PC-3 (cell line): ENCODE results near the gene UGT1A7. TPM values are rescaled to one million over a fixed set of nuclear protein-coding genes. Genes with fewer than 3 reads are reported as not detected.

ENCODE experiments used
- ATAC-seq: fragments of 200-7000 bp; cut with Tn5 transposase; 2 replicates; pipeline ENCODE4 v1.9.1; 2020; ENCODE audit warnings: mild to moderate bottlenecking, moderate library complexity
- BruUV-seq: library from RNA; stranded (reverse); fragments of 400-500 nt; replicated peaks from 2 replicates; lab custom pipeline; 2021; lab: Mats Ljungman, UMichigan
- CTCF ChIA-PET: fragments of 300-600 bp; sonication (Branson Sonifier 250); formaldehyde crosslinking; loops from one replicate; lab custom pipeline; 2022; ENCODE audit warnings: antibody characterized with exemption; lab: Charles Lee
- POLR2A ChIA-PET: fragments of 300-600 bp; sonication (Branson Sonifier 250); formaldehyde crosslinking; loops from one replicate; lab custom pipeline; 2022; ENCODE audit warnings: antibody characterized with exemption; ENCODE audit not compliant: unreplicated experiment; lab: Charles Lee
- DNase-seq: peaks from one replicate; pipeline ENCODE4 v3.0.0-alpha.2; 2015
- H2AFZ ChIP-seq: fragments of 300-600 bp; sonication (generic); 2 replicates; pipeline ENCODE4 v1.6.0; 2016; ENCODE audit warnings: antibody characterized with exemption, low read length
- H3F3A ChIP-seq: fragments of 300-600 bp; sonication (generic); one replicate; pipeline ENCODE4 v1.6.0; 2017; ENCODE audit warnings: antibody characterized with exemption, low read length, control low read depth, mild to moderate bottlenecking; ENCODE audit not compliant: unreplicated experiment
- H3K27ac ChIP-seq: fragments of 300-600 bp; sonication (generic); 2 replicates; pipeline ENCODE4 v1.5.1; 2016; ENCODE audit warnings: mild to moderate bottlenecking, low read length
- H3K27me3 ChIP-seq: fragments of 300-600 bp; sonication (generic); 2 replicates; pipeline ENCODE4 v1.6.1; 2016; ENCODE audit warnings: low read length, mixed read lengths
- H3K36me3 ChIP-seq: fragments of 300-600 bp; sonication (generic); 2 replicates; pipeline ENCODE4 v1.6.1; 2016; ENCODE audit warnings: low read depth, mixed run types, low read length, mixed read lengths
- H3K4me1 ChIP-seq: fragments of 300-600 bp; sonication (generic); 2 replicates; pipeline ENCODE4 v1.5.1; 2016; ENCODE audit warnings: low read length; ENCODE audit not compliant: insufficient read depth
- H3K4me2 ChIP-seq: fragments of 300-600 bp; sonication (generic); 2 replicates; pipeline ENCODE4 v1.6.0; 2016; ENCODE audit warnings: low read length
- H3K4me3 ChIP-seq: fragments of 300-600 bp; sonication (generic); 2 replicates; pipeline ENCODE4 v1.5.1; 2016; ENCODE audit warnings: mild to moderate bottlenecking, low read length, mixed read lengths
- H3K79me2 ChIP-seq: fragments of 300-600 bp; sonication (generic); 2 replicates; pipeline ENCODE4 v1.6.1; 2017; ENCODE audit warnings: low read length, mixed read lengths
- H3K9ac ChIP-seq: fragments of 300-600 bp; sonication (generic); 2 replicates; pipeline ENCODE4 v1.6.0; 2016; ENCODE audit warnings: mild to moderate bottlenecking, low read length
- H3K9me2 ChIP-seq: fragments of 300-600 bp; sonication (generic); replicated peaks from 2 replicates; pipeline ENCODE4 v1.6.1; 2016; ENCODE audit warnings: mixed run types, low read length, mixed read lengths
- H3K9me3 ChIP-seq: fragments of 300-600 bp; sonication (generic); 2 replicates; pipeline ENCODE4 v1.6.1; 2016; ENCODE audit warnings: low read length, mixed read lengths
- H4K20me1 ChIP-seq: fragments of 300-600 bp; sonication (generic); 2 replicates; pipeline ENCODE4 v1.6.1; 2016; ENCODE audit warnings: low read length, mixed read lengths
- EZH2 ChIP-seq: fragments of 300-600 bp; sonication (generic); IDR thresholded peaks from one replicate; pipeline ENCODE4 v1.6.1; 2017; ENCODE audit warnings: antibody characterized with exemption, mild to moderate bottlenecking, low read length; ENCODE audit not compliant: unreplicated experiment
- EZH2phosphoT487 ChIP-seq: fragments of 300-600 bp; sonication (generic); IDR thresholded peaks from 2 replicates; pipeline ENCODE4 v1.6.1; 2018; ENCODE audit warnings: mild to moderate bottlenecking, antibody characterized with exemption, low read length, borderline replicate concordance
- intact Hi-C: fragments of 100-400 bp; cut with micrococcal nuclease; formaldehyde crosslinking; loops from 2 replicates; pipeline ENCODE4 v1.9.0; 2023
- total RNA-seq: library from RNA; depleted of rRNA; stranded (reverse); fragments of >200 nt; gene quantifications from 2 replicates; pipeline ENCODE4 v1.2.3, GENCODE V29; 2014
- TF ChIP-seq, protein P1 (sequence below): fragments of 300-600 bp; sonication (generic); conservative IDR thresholded peaks from 2 replicates; pipeline ENCODE4 v1.5.1; 2017; ENCODE audit warnings: antibody characterized with exemption, low read depth, mild to moderate bottlenecking, low read length

Gene UGT1A7
- total RNA-seq, 1 experiment from 2014 or later = not detected

- no peak within 1 kb of the TSS for H2AFZ ChIP-seq
- H3K79me2 ChIP-seq = no peaks in the 10 kb centered on the region
- CTCF ChIA-PET = no interaction called here
- TF ChIP-seq EZH2phosphoT487 = no peak
- TF ChIP-seq, protein P1, sequence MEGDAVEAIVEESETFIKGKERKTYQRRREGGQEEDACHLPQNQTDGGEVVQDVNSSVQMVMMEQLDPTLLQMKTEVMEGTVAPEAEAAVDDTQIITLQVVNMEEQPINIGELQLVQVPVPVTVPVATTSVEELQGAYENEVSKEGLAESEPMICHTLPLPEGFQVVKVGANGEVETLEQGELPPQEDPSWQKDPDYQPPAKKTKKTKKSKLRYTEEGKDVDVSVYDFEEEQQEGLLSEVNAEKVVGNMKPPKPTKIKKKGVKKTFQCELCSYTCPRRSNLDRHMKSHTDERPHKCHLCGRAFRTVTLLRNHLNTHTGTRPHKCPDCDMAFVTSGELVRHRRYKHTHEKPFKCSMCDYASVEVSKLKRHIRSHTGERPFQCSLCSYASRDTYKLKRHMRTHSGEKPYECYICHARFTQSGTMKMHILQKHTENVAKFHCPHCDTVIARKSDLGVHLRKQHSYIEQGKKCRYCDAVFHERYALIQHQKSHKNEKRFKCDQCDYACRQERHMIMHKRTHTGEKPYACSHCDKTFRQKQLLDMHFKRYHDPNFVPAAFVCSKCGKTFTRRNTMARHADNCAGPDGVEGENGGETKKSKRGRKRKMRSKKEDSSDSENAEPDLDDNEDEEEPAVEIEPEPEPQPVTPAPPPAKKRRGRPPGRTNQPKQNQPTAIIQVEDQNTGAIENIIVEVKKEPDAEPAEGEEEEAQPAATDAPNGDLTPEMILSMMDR = no peak
- no peak for TF ChIP-seq EZH2
- no peak within 1 kb of the TSS for H3K9ac ChIP-seq
- intact Hi-C loops = no loop called here
- no peaks in the 10 kb centered on the region for H3K4me1 ChIP-seq
- ATAC-seq = no peak
- H3K27me3 ChIP-seq = no peaks in the 10 kb centered on the region
- H3K9me2 ChIP-seq = no peaks in the 10 kb centered on the region
- H3K4me2 ChIP-seq = no peak within 1 kb of the TSS
- no peaks in the 10 kb centered on the region for H4K20me1 ChIP-seq
- no peaks in the 10 kb centered on the region for H3F3A ChIP-seq
- H3K9me3 ChIP-seq = no peaks in the 10 kb centered on the region
- no TSS peak for BruUV-seq
- DNase-seq = no peak
- no peak within 1 kb of the TSS for H3K4me3 ChIP-seq
- no peak within 1 kb of the TSS for H3K27ac ChIP-seq
- H3K36me3 ChIP-seq = no peaks in the 10 kb centered on the region
- POLR2A ChIA-PET = interaction anchor here (0.7 kb wide), 1 partner anchor 12 kb away, joined by 3 read pairs; no protein-coding TSS in a partner anchor
Measured at GRCh38 chr2:233671290-233672161, 10.2 kb upstream of the UGT1A7 start, which contains the start of gene UGT1A9. UGT1A9 (plus strand) TSS chr2:233671898; CDS start chr2:233671935, 37 bp downstream.

GRCh38 chr2:233672886-233673285 is 8.8 kb upstream of the UGT1A7 start:
- H3K27ac ChIP-seq = no peak overlapping the region
- H3K9me2 ChIP-seq = no peaks in the 10 kb centered on the region
- DNase-seq (no peak), ATAC-seq (no peak)
- no peaks in the 10 kb centered on the region for H3K9me3 ChIP-seq
- H3K4me2 ChIP-seq = no peak overlapping the region
- no peak overlapping the region for H2AFZ ChIP-seq
- no peak overlapping the region for H3K4me3 ChIP-seq
- H4K20me1 ChIP-seq = no peaks in the 10 kb centered on the region
- CTCF ChIA-PET = no interaction called here
- intact Hi-C loops = no loop called here
- no peaks in the 10 kb centered on the region for H3K27me3 ChIP-seq
- no TSS peak for BruUV-seq
- TF ChIP-seq EZH2 = no peak
- TF ChIP-seq, protein P1 = no peak
- no peak for TF ChIP-seq EZH2phosphoT487
- H3K4me1 ChIP-seq = no peaks in the 10 kb centered on the region
- no peaks in the 10 kb centered on the region for H3K79me2 ChIP-seq
- no peaks in the 10 kb centered on the region for H3K36me3 ChIP-seq
- no peaks in the 10 kb centered on the region for H3F3A ChIP-seq
- POLR2A ChIA-PET = no interaction called here
- H3K9ac ChIP-seq = no peak overlapping the region

GRCh38 chr2:233673896-233674295 is 7.8 kb upstream of the UGT1A7 start:
- BruUV-seq = no TSS peak
- H4K20me1 ChIP-seq = no peaks in the 10 kb centered on the region
- DNase-seq (no peak), ATAC-seq (no peak)
- no peaks in the 10 kb centered on the region for H3K27me3 ChIP-seq
- H3F3A ChIP-seq = no peaks in the 10 kb centered on the region
- no peak overlapping the region for H3K4me3 ChIP-seq
- no peaks in the 10 kb centered on the region for H3K9me2 ChIP-seq
- H3K9ac ChIP-seq = no peak overlapping the region
- TF ChIP-seq, protein P1 = no peak
- no peak for TF ChIP-seq EZH2phosphoT487
- TF ChIP-seq EZH2 = no peak
- H3K27ac ChIP-seq = no peak overlapping the region
- no peaks in the 10 kb centered on the region for H3K79me2 ChIP-seq
- CTCF ChIA-PET = no interaction called here
- H2AFZ ChIP-seq = no peak overlapping the region
- no peaks in the 10 kb centered on the region for H3K9me3 ChIP-seq
- no peaks in the 10 kb centered on the region for H3K36me3 ChIP-seq
- POLR2A ChIA-PET = no interaction called here
- intact Hi-C loops = no loop called here
- no peaks in the 10 kb centered on the region for H3K4me1 ChIP-seq
- H3K4me2 ChIP-seq = no peak overlapping the region
